Measurements from ENCODE around the gene LEFTY1.

Gene LEFTY1

GRCh38 chr1:225873281-225873850 is 15.6 kb downstream of the LEFTY1 start:
- no peak for DNase-seq (ENCODE audit: low read depth in 2 of 2)

GRCh38 chr1:225872075-225872430 is 16.9 kb downstream of the LEFTY1 start:
- no peak for DNase-seq (ENCODE audit: low read depth in 2 of 2)

GRCh38 chr1:225871359-225872074 is 17.4 kb downstream of the LEFTY1 start:
- DNase-seq (ENCODE audit: low read depth in 2 of 2) = no peak

- DNase-seq (ENCODE audit: low read depth in 2 of 2) = no peak
Observed at GRCh38 chr1:225870911-225871310, 18.0 kb downstream of the LEFTY1 start.

- DNase-seq (ENCODE audit: low read depth in 2 of 2) = no peak
Observed at GRCh38 chr1:225868631-225869330, 20.2 kb downstream of the LEFTY1 start.

GRCh38 chr1:225866981-225867380 is 22.0 kb downstream of the LEFTY1 start:
- DNase-seq (ENCODE audit: low read depth in 2 of 2) = no peak

- DNase-seq (ENCODE audit: low read depth in 2 of 2) = peak; percentile 54 to 69
Observed at GRCh38 chr1:225866061-225866837, 22.7 kb downstream of the LEFTY1 start.

GRCh38 chr1:225865514-225865913 is 23.4 kb downstream of the LEFTY1 start:
- DNase-seq (ENCODE audit: low read depth in 2 of 2) = no peak

GRCh38 chr1:225863167-225863566 is 25.8 kb downstream of the LEFTY1 start:
- no peak for DNase-seq (ENCODE audit: low read depth in 2 of 2)

- DNase-seq (ENCODE audit: low read depth in 2 of 2) = no peak
Observed at GRCh38 chr1:225862581-225862950, 26.4 kb downstream of the LEFTY1 start.

- DNase-seq (ENCODE audit: low read depth in 2 of 2) = no peak
Observed at GRCh38 chr1:225861834-225862580, 26.9 kb downstream of the LEFTY1 start.

GRCh38 chr1:225860876-225861441 is 28.0 kb downstream of the LEFTY1 start:
- DNase-seq (ENCODE audit: low read depth in 2 of 2) = no peak

GRCh38 chr1:225860107-225860506 is 28.8 kb downstream of the LEFTY1 start:
- DNase-seq (ENCODE audit: low read depth in 2 of 2) = no peak

GRCh38 chr1:225859151-225859550 is 29.8 kb downstream of the LEFTY1 start:
- DNase-seq (ENCODE audit: low read depth in 2 of 2) = no peak

GRCh38 chr1:225857256-225857655 is 31.7 kb downstream of the LEFTY1 start:
- DNase-seq (ENCODE audit: low read depth in 2 of 2) = no peak

- no peak for DNase-seq (ENCODE audit: low read depth in 2 of 2)
Observed at GRCh38 chr1:225855503-225856300, 33.2 kb downstream of the LEFTY1 start.

- DNase-seq (ENCODE audit: low read depth in 2 of 2) = no peak
Observed at GRCh38 chr1:225853441-225853840, 35.5 kb downstream of the LEFTY1 start.

GRCh38 chr1:225852413-225853124 is 36.4 kb downstream of the LEFTY1 start:
- no peak for DNase-seq (ENCODE audit: low read depth in 2 of 2)

- DNase-seq (ENCODE audit: low read depth in 2 of 2) = no peak
Observed at GRCh38 chr1:225851805-225852204, 37.1 kb downstream of the LEFTY1 start.

GRCh38 chr1:225850370-225850769 is 38.6 kb downstream of the LEFTY1 start:
- DNase-seq (ENCODE audit: low read depth in 2 of 2) = no peak

Data from stimulated activated CD4-positive, alpha-beta T cell treated with anti-CD3 and anti-CD28 coated beads, Interleukin-4, amount 100 ng/mL, for 48 hours (primary cell).